HepG2 (cell line): ENCODE measurements around the gene NEIL1. TPM values are rescaled to one million over a fixed set of nuclear protein-coding genes. Genes with fewer than 3 reads are reported as not detected.

Experiments used
- ATAC-seq: fragments of 200-7000 bp; cut with Tn5 transposase; 3 replicates; pipeline ENCODE4 v1.9.1; 2020; ENCODE audit warnings: mild to moderate bottlenecking, moderate library complexity
- BruUV-seq: library from RNA; stranded (reverse); fragments of 400-500 nt; replicated peaks from 2 replicates; lab custom pipeline; 2021; lab: Mats Ljungman, UMichigan
- CTCF ChIA-PET: fragments of 300-600 bp; formaldehyde crosslinking; extraction: SDS; loops from one replicate; lab custom pipeline; 2021; ENCODE audit warnings: low total read pairs, inconsistent platforms, low intra/inter-chr PET ratio; lab: Yijun Ruan, JAX
- POLR2A ChIA-PET: fragments of 350-600 bp; sonication (Branson Sonifier 250); formaldehyde crosslinking; loops from one replicate; lab custom pipeline; 2020; ENCODE audit warnings: antibody characterized with exemption, inconsistent platforms; lab: Yijun Ruan, JAX
- DNase-seq: peaks from one replicate; pipeline ENCODE4 v3.0.0-alpha.2; 2015; ENCODE audit warnings: low spot score
- FAIRE-seq: peaks from 3 replicates; lab custom pipeline; 2011; peaks lifted over from hg19 to GRCh38; lab: Jason Lieb, UNC
- H2AFZ ChIP-seq: one replicate; pipeline ENCODE4 v1.6.1; 2011; ENCODE audit warnings: low read length, inconsistent platforms
- H3K27ac ChIP-seq: fragments of 300-600 bp; 3 replicates; pipeline ENCODE4 v1.8.0; 2011; ENCODE audit warnings: mixed run types, mild to moderate bottlenecking, mixed read lengths, low read length, inconsistent platforms; ENCODE audit not compliant: insufficient read depth; ENCODE audit errors: extremely low read length
- H3K27me3 ChIP-seq, 2 experiments: fragments of 200-600 bp in 1 of 2; 2 replicates in 1 of 2; 3 replicates in 1 of 2; pipeline versions ENCODE4 v1.6.0 to v1.8.0; 2011; ENCODE audit warnings: low read length in 2 of 2, mild to moderate bottlenecking in 2 of 2, moderate library complexity in 2 of 2, inconsistent platforms in 1 of 2; ENCODE audit not compliant: insufficient read depth in 2 of 2, control insufficient read depth in 1 of 2
- H3K36me3 ChIP-seq, 2 experiments: fragments of 200-600 bp in 1 of 2; replicated peaks in 1 of 2; 2 replicates in 1 of 2; 3 replicates in 1 of 2; pipeline versions ENCODE4 v1.5.1 to v1.8.0; 2011; ENCODE audit warnings: low read length in 2 of 2, inconsistent platforms in 1 of 2; ENCODE audit not compliant: insufficient read depth in 2 of 2, control insufficient read depth in 1 of 2
- H3K4me1 ChIP-seq: 2 replicates; pipeline ENCODE4 v1.5.1; 2012; ENCODE audit warnings: low read length, inconsistent platforms; ENCODE audit not compliant: insufficient read depth
- H3K4me2 ChIP-seq: 2 replicates; pipeline ENCODE4 v1.6.0; 2011; ENCODE audit warnings: low read depth, low read length, inconsistent platforms
- H3K4me3 ChIP-seq, 3 experiments: fragments of 200-600 bp in 1 of 3; sonication (generic), shearing (Covaris generic) in 1 of 3; replicated peaks in 1 of 3; 2 replicates each; pipeline ENCODE4 v1.5.1; 2011 to 2016; ENCODE audit warnings: low read length in 3 of 3, inconsistent platforms in 2 of 3, low read depth in 2 of 3, mild to moderate bottlenecking in 2 of 3, control low read depth in 1 of 3, mixed read lengths in 1 of 3; ENCODE audit not compliant: insufficient read depth in 1 of 3
- H3K79me2 ChIP-seq: one replicate; pipeline ENCODE4 v1.6.1; 2011; ENCODE audit warnings: low read length, inconsistent platforms; ENCODE audit not compliant: insufficient read depth
- H3K9ac ChIP-seq: 2 replicates; pipeline ENCODE4 v1.6.0; 2011; ENCODE audit warnings: mild to moderate bottlenecking, low read depth, low read length, inconsistent platforms; ENCODE audit not compliant: insufficient read depth
- H3K9me3 ChIP-seq: 2 replicates; pipeline ENCODE4 v1.5.1; 2012; ENCODE audit warnings: mild to moderate bottlenecking, low read length
- H4K20me1 ChIP-seq: 2 replicates; pipeline ENCODE4 v1.6.0; 2011; ENCODE audit warnings: inconsistent platforms, mild to moderate bottlenecking, low read length, moderate library complexity; ENCODE audit not compliant: insufficient read depth
- AGO2 ChIP-seq: fragments of 200-400 bp; formaldehyde crosslinking; optimal IDR thresholded peaks from 2 replicates; pipeline ENCODE3; 2017; ENCODE audit warnings: mild to moderate bottlenecking, low read depth, low read length, moderate library complexity
- ARHGAP35 ChIP-seq: sonication (generic); formaldehyde crosslinking; IDR thresholded peaks from 2 replicates; pipeline ENCODE4 v1.9.0; 2022; ENCODE audit warnings: mild to moderate bottlenecking, inconsistent platforms, moderate library complexity, missing genetic modification reagents, borderline replicate concordance
- HNRNPK ChIP-seq: fragments of 200-400 bp; formaldehyde crosslinking; IDR thresholded peaks from 2 replicates; pipeline ENCODE4 v1.6.1; 2018; ENCODE audit warnings: low read length, low read depth, moderate library complexity, mild to moderate bottlenecking; ENCODE audit not compliant: poor library complexity, severe bottlenecking
- POLR2G ChIP-seq: fragments of 200-400 bp; formaldehyde crosslinking; IDR thresholded peaks from 2 replicates; pipeline ENCODE4 v1.6.1; 2018; ENCODE audit warnings: mild to moderate bottlenecking, low read depth, low read length, moderate library complexity
- RBFOX2 ChIP-seq: fragments of 200-400 bp; formaldehyde crosslinking; IDR thresholded peaks from 2 replicates; pipeline ENCODE4 v1.6.1; 2017; ENCODE audit warnings: low read depth, mild to moderate bottlenecking, low read length
- ZC3H13 ChIP-seq: sonication (generic); formaldehyde crosslinking; IDR thresholded peaks from 2 replicates; pipeline ENCODE4 v1.8.1; 2023; ENCODE audit warnings: mild to moderate bottlenecking, missing genetic modification reagents, moderate library complexity
- ZNF773 ChIP-seq: sonication (generic); formaldehyde crosslinking; IDR thresholded peaks from 2 replicates; pipeline ENCODE4 v1.4.0; 2020; ENCODE audit warnings: missing genetic modification reagents, borderline replicate concordance
- ZNF776 ChIP-seq: sonication (generic); formaldehyde crosslinking; IDR thresholded peaks from 2 replicates; pipeline ENCODE4 v1.4.0; 2020; ENCODE audit warnings: mild to moderate bottlenecking, missing genetic modification reagents
- WGBS: methylation state at CpG from one replicate; pipeline ENCODE4 v1.1.6; 2017; ENCODE audit warnings: low lambda C conversion rate; 5-methylcytosine and 5-hydroxymethylcytosine counted together
- in situ Hi-C: cut with HindIII; loops from 2 replicates; pipeline ENCODE4 v1.10.0; 2017; ENCODE audit warnings: low pct_unique_long_range_greater_than_20kb; ENCODE audit not compliant: extremely low pct_ligation_motif_present
- intact Hi-C: fragments of 100-400 bp; cut with micrococcal nuclease; formaldehyde crosslinking; loops from one replicate; pipeline ENCODE4 v1.10.0; 2022; ENCODE audit not compliant: unreplicated experiment
- polyA plus RNA-seq, 8 experiments: library from polyadenylated mRNA; depleted of rRNA in 3 of 8; stranded (reverse) in 7 of 8; unstranded in 1 of 8; fragments of >200 nt; fragmentation: Illumina TruSeq in 4 of 8; extraction: Trizol in 4 of 8; gene quantifications; 2 replicates each; pipeline versions ENCODE4 v1.2.1 to v1.2.3, GENCODE V29; 2011 to 2016; ENCODE audit warnings: low read depth in 4 of 8, missing spikeins in 1 of 8, mixed read lengths in 1 of 8; ENCODE audit not compliant: insufficient read depth in 1 of 8
- total RNA-seq, 5 experiments: library from RNA; depleted of rRNA; stranded (reverse); fragments of >200 nt; fragmentation: Illumina TruSeq; extraction: Trizol; gene quantifications; 2 replicates each; pipeline ENCODE4 v1.2.3, GENCODE V29; 2016; ENCODE audit warnings: low read depth in 1 of 5

Gene NEIL1
- total and polyA plus RNA-seq, 2 of the 13 experiments (the other 11 are each of a cell fraction or from before 2014, with no cell fraction given): 10.4 to 15.5 TPM

GRCh38 chr15:75362642-75363249 lies 15.9 kb downstream of the NEIL1 start:
- DNase-seq (no peak), ATAC-seq (peak; percentile 7; the same call in 2 of the 3 replicates), FAIRE-seq (no peak)
- BruUV-seq: no TSS peak
- TF ChIP-seq POLR2G (peak; percentile 30; the same call in 1 of the 2 replicates), AGO2 (peak; percentile 1), ARHGAP35 (CRISPR knock-in tag) (no peak), ZNF773 (no peak), ZC3H13 (CRISPR knock-in tag) (no peak), HNRNPK (no peak), ZNF776 (no peak), RBFOX2 (0 out of 2 replicates have a peak, but pooled peaks have one; percentile 16)
- intact Hi-C loops (loop anchor here (10.0 kb wide), 1 partner anchor 322 kb away; no protein-coding TSS in a partner anchor), in situ Hi-C loops (loop anchor here (10.0 kb wide), 1 partner anchor 282 kb away; the partner anchor contains the start of genes IMP3 and SNX33)
- no peaks in the 10 kb centered on the region for H3K9me3 ChIP-seq
- H3K4me2 ChIP-seq: no peak overlapping the region
- H3K36me3 ChIP-seq: peaks cover 18 to 52% of the 10 kb centered on the region in 2 experiments
- 0 out of 2 replicates have a peak, but pooled peaks cover 4% of the 10 kb centered on the region for H4K20me1 ChIP-seq
- H3K79me2 ChIP-seq: peaks cover 5% of the 10 kb centered on the region
- H2AFZ ChIP-seq: no peak overlapping the region
- no peak overlapping the region for H3K4me3 ChIP-seq
- H3K27me3 ChIP-seq: no peaks in the 10 kb centered on the region
- H3K4me1 ChIP-seq: peaks cover 12% of the 10 kb centered on the region
- POLR2A ChIA-PET: interaction anchor here (2.2 kb wide), 1 partner anchor 9 kb away, joined by 7 read pairs; no protein-coding TSS in a partner anchor
- no peak overlapping the region for H3K27ac ChIP-seq
- no peak overlapping the region for H3K9ac ChIP-seq
- 100% methylated on average over 3 of the region's 7 CpGs for WGBS
- CTCF ChIA-PET: no interaction called here
